PFSK-1 (cell line): ENCODE measurements around the gene FEM1B.

Experiments
- FOXP2 ChIP-seq: optimal IDR thresholded peaks from 2 replicates; pipeline ENCODE3; 2011; ENCODE audit warnings: borderline replicate concordance, control low read depth, inconsistent platforms; ENCODE audit not compliant: insufficient read depth; ENCODE audit errors: extremely low read length, extremely low read depth
- POLR2AphosphoS5 ChIP-seq: IDR thresholded peaks from 2 replicates; pipeline ENCODE4 v1.6.1; 2012; ENCODE audit warnings: low read depth, mild to moderate bottlenecking, control low read depth, low read length, moderate library complexity
- SIN3A ChIP-seq: IDR thresholded peaks from 2 replicates; pipeline ENCODE4 v1.6.1; 2012; ENCODE audit warnings: mild to moderate bottlenecking, low read length, moderate library complexity, borderline replicate concordance; ENCODE audit not compliant: insufficient read depth
- TAF1 ChIP-seq: IDR thresholded peaks from 2 replicates; pipeline ENCODE4 v1.6.1; 2012; ENCODE audit warnings: low read length, control low read depth, borderline replicate concordance; ENCODE audit not compliant: insufficient read depth
- TF ChIP-seq, protein P1 (sequence below), 2 experiments: IDR thresholded peaks; 2 replicates each; pipeline versions ENCODE4 v1.6.1 to v1.8.0; 2011 to 2012; ENCODE audit warnings: low read depth in 2 of 2, low read length in 2 of 2, control low read depth in 1 of 2, inconsistent platforms in 1 of 2, mild to moderate bottlenecking in 1 of 2, moderate library complexity in 1 of 2; ENCODE audit not compliant: insufficient read depth in 1 of 2

The FEM1B gene

DNA sequence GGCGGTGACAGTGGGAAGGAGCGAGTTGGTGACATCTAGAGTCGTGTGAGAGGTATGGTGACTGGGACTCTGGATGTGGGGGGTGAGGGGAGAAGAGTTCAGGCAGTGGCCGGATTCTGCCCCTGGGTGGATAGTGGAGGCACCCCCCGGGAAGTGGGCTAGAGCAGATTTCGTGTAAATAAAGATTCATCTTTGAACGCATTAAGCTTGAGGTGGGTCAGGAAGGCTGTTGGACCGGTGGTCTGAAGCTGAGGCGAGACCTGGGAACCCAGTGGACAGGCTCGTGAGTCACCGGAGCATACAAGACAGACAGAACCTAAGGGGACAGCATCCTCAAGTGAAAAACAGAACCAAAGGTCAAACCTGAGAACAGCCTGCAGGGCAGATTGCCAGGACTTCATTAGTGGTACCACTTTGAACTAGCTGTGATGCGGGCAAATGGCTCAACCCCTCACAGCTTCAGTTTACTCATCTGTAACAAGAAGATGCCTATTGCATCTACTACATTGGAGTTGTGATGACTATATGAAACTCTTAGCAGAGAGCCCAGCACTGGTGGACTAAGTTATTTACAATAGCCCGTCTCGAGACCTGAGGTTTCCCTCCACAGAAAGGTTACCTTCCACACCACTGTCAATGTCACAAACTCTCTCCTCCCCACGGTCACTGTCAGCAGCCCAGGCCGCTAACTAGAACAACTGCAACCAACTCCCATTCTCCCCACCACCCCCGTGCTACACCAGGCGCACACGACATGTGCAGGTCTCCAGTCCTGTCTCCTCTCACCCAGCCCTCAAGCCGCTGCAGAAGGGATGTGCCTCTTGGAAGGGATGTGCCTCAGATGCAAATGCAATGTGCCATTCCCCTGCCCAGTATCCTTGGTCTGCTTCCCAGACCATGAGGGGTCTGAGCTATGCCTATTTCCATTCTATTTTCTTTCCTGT is 47.1 kb upstream of the FEM1B start:
- no peak for TF ChIP-seq FOXP2

GRCh38 chr15:68231102-68231818 is 46.3 kb upstream of the FEM1B start:
- no peak for TF ChIP-seq TAF1
- TF ChIP-seq, protein P1, sequence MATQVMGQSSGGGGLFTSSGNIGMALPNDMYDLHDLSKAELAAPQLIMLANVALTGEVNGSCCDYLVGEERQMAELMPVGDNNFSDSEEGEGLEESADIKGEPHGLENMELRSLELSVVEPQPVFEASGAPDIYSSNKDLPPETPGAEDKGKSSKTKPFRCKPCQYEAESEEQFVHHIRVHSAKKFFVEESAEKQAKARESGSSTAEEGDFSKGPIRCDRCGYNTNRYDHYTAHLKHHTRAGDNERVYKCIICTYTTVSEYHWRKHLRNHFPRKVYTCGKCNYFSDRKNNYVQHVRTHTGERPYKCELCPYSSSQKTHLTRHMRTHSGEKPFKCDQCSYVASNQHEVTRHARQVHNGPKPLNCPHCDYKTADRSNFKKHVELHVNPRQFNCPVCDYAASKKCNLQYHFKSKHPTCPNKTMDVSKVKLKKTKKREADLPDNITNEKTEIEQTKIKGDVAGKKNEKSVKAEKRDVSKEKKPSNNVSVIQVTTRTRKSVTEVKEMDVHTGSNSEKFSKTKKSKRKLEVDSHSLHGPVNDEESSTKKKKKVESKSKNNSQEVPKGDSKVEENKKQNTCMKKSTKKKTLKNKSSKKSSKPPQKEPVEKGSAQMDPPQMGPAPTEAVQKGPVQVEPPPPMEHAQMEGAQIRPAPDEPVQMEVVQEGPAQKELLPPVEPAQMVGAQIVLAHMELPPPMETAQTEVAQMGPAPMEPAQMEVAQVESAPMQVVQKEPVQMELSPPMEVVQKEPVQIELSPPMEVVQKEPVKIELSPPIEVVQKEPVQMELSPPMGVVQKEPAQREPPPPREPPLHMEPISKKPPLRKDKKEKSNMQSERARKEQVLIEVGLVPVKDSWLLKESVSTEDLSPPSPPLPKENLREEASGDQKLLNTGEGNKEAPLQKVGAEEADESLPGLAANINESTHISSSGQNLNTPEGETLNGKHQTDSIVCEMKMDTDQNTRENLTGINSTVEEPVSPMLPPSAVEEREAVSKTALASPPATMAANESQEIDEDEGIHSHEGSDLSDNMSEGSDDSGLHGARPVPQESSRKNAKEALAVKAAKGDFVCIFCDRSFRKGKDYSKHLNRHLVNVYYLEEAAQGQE (IDR thresholded peaks at IDR 0.05; ENCODE audit: insufficient read depth in 1 of 2, low read depth in 2 of 2, low read length in 2 of 2): no peak
- no peak for TF ChIP-seq SIN3A
- no peak for TF ChIP-seq FOXP2
- no peak for TF ChIP-seq POLR2AphosphoS5

DNA sequence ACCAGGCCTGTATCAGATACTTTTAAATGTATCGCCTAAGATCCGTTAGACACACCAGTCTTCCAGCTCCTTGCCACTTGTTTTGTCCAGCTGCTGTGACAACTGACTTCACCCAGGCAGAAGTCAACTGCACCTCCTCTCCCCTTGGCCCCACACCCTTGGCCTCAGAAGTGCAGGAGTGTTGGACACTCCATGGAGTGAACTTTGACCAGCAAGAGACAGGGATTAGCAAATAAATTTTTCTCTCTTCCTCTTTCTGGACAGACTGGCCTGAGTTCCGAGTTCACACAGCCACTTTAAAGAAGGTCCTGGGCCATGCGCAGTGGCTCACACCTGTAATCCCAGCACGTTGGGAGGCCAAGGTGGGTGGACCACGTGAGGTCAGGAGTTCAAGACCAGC is 45.1 kb upstream of the FEM1B start:
- TF ChIP-seq TAF1: no peak
- TF ChIP-seq POLR2AphosphoS5: no peak
- no peak for TF ChIP-seq SIN3A
- no peak for TF ChIP-seq FOXP2
- TF ChIP-seq, protein P1 (IDR thresholded peaks at IDR 0.05; ENCODE audit: insufficient read depth in 1 of 2, low read depth in 2 of 2, low read length in 2 of 2): no peak

DNA sequence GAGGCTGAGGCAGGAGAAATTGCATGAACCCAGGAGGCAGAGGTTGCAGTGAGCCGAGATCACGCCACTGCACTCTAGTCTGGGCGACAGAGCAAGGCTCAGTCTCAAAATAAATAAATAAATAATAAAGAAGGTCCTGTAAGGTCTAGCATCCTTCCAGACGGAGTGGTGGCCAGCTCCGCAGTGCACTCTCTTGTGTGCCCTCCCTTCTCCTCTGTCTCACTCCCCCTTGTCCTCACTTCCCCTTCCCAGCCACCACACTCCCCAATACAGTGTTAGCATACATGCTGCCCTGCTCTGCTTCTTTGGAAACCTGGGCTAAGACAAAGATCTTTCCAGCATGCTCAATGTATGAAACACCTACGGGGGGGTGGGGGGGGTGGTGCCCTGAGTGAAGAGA is 44.6 kb upstream of the FEM1B start:
- TF ChIP-seq SIN3A (no peak), FOXP2 (no peak), POLR2AphosphoS5 (no peak), TAF1 (no peak)
- TF ChIP-seq, protein P1 (IDR thresholded peaks at IDR 0.05; ENCODE audit: insufficient read depth in 1 of 2, low read depth in 2 of 2, low read length in 2 of 2): no peak

- no peak for TF ChIP-seq FOXP2
- TF ChIP-seq, protein P1 (IDR thresholded peaks at IDR 0.05; ENCODE audit: insufficient read depth in 1 of 2, low read depth in 2 of 2, low read length in 2 of 2): no peak
These were observed 43.5 kb upstream of the FEM1B start for GRCh38 chr15:68234060-68234459.
